Prostate gland (tissue), 2 donors: Measurements from ENCODE around the gene PNPLA7. TPM values are rescaled to one million over a fixed set of nuclear protein-coding genes. Genes with fewer than 3 reads are reported as not detected.

ENCODE experiments used
- DNase-seq: peaks from one replicate; pipeline ENCODE4 v3.0.0-alpha.2; 2019; ENCODE audit warnings: low spot score
- H3K27ac ChIP-seq, 2 donors: fragments of 200-600 bp; sonication (generic); 2 replicates each; pipeline ENCODE4 v1.5.1; 2017 to 2019
- H3K27me3 ChIP-seq: fragments of 200-600 bp; sonication (generic); replicated peaks from 2 replicates; pipeline ENCODE4 v1.5.1; 2019; ENCODE audit not compliant: insufficient read depth
- H3K36me3 ChIP-seq, 2 donors: fragments of 200-600 bp; sonication (generic); 1 replicate in 1 of 2; 2 replicates in 1 of 2; pipeline versions ENCODE4 v1.5.1 to v1.8.1; 2017 to 2019
- H3K4me1 ChIP-seq: fragments of 200-600 bp; sonication (generic); replicated peaks from 2 replicates; pipeline ENCODE4 v1.5.1; 2019
- H3K4me3 ChIP-seq, 2 donors: fragments of 200-600 bp; sonication (generic); 2 replicates each; pipeline ENCODE4 v1.5.1; 2017 to 2019
- H3K9me3 ChIP-seq: fragments of 200-600 bp; sonication (generic); 2 replicates; pipeline ENCODE4 v1.5.1; 2017
- POLR2A ChIP-seq: fragments of 450-650 bp; IDR thresholded peaks from one replicate; pipeline ENCODE4 v1.6.1; 2016; ENCODE audit warnings: antibody characterized with exemption, mild to moderate bottlenecking
- POLR2AphosphoS5 ChIP-seq: sonication (generic); formaldehyde crosslinking; IDR thresholded peaks from one replicate; pipeline ENCODE4 v1.6.1; 2017; ENCODE audit warnings: antibody characterized with exemption
- WGBS: methylation state at CpG from one replicate; pipeline ENCODE4 v1.1.5; 2018; 5-methylcytosine and 5-hydroxymethylcytosine counted together
- intact Hi-C: fragments of 100-400 bp; cut with DNase I; formaldehyde crosslinking; loops from one replicate; pipeline ENCODE4 v1.14.2; 2022
- total RNA-seq, 2 donors: library from RNA; depleted of rRNA; stranded (reverse); fragments of >200 nt; gene quantifications; one replicate each; pipeline ENCODE4 v1.1.0, GENCODE V29; 2016
- TF ChIP-seq, protein P1 (sequence below), 4 experiments: fragments of 200-600 bp in 2 of 4; fragments of 450-650 bp in 2 of 4; sonication (generic) in 2 of 4; IDR thresholded peaks; 1 replicate in 3 of 4; 2 replicates in 1 of 4; pipeline ENCODE4 v1.5.1; 2016 to 2019; ENCODE audit warnings: antibody characterized with exemption in 4 of 4, mild to moderate bottlenecking in 2 of 4, moderate library complexity in 2 of 4

PNPLA7 gene
- total RNA-seq, 2 donors from 2014 or later, result 34.2 to 64.3 TPM

DNA sequence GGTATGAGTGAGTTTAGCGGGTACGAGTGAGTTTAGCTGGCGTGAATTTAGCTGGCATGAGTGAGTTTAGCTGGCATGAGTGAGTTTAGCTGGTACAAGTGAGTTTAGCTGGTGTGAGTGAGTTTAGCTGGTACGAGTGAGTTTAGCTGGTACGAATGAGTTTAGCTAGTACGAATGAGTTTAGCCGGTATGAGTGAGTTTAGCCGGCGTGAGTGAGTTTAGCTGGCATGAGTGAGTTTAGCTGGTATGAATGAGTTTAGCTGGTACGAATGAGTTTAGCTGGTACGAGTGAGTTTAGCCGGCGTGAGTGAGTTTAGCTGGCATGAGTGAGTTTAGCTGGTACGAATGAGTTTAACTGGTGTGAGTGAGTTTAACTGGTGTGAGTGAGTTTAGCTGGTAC lies 41.0 kb downstream of the PNPLA7 start:
- Histone ChIP-seq H3K4me1 (no peaks in the 10 kb centered on the region), H3K9me3 (no peaks in the 10 kb centered on the region), H3K27ac (no peak overlapping the region), H3K36me3 (no peaks in the 10 kb centered on the region), H3K27me3 (no peaks in the 10 kb centered on the region), H3K4me3 (no peak overlapping the region)
- 90% methylated on average over 14 of the region's 14 CpGs for WGBS
- TF ChIP-seq, protein P1, sequence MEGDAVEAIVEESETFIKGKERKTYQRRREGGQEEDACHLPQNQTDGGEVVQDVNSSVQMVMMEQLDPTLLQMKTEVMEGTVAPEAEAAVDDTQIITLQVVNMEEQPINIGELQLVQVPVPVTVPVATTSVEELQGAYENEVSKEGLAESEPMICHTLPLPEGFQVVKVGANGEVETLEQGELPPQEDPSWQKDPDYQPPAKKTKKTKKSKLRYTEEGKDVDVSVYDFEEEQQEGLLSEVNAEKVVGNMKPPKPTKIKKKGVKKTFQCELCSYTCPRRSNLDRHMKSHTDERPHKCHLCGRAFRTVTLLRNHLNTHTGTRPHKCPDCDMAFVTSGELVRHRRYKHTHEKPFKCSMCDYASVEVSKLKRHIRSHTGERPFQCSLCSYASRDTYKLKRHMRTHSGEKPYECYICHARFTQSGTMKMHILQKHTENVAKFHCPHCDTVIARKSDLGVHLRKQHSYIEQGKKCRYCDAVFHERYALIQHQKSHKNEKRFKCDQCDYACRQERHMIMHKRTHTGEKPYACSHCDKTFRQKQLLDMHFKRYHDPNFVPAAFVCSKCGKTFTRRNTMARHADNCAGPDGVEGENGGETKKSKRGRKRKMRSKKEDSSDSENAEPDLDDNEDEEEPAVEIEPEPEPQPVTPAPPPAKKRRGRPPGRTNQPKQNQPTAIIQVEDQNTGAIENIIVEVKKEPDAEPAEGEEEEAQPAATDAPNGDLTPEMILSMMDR (IDR thresholded peaks at IDR 0.05), result no peak
- no peak for TF ChIP-seq POLR2AphosphoS5
- TF ChIP-seq POLR2A, result no peak
- DNase-seq, result no peak
- intact Hi-C loops, result no loop called here

DNA sequence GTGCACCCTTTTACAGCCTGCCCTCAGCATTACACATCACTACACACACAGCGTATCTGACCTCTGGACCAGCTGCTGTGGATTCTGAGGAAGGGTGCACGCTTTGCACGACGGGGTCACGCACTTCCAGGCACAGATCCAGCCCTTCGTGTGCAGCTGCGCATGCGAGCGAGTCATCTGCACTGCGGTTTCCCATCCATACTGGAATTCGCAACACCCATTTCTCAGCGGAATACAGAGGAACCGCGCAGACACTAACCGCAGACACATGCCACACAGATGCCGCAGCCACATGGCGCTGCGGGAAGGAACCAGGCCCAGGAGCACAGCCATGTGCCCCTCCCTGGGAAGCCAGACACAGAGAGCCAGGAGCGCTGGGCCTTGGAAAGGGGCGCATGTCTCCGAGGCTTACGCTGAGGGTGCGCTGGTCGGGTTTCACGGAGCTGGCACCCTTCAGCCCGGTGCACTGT lies 43.5 kb downstream of the PNPLA7 start:
- no peaks in the 10 kb centered on the region for H3K4me1 ChIP-seq
- no peaks in the 10 kb centered on the region for H3K36me3 ChIP-seq
- H3K27me3 ChIP-seq, result no peaks in the 10 kb centered on the region
- TF ChIP-seq POLR2A (no peak), POLR2AphosphoS5 (no peak)
- TF ChIP-seq, protein P1 (IDR thresholded peaks at IDR 0.05), result no peak
- H3K9me3 ChIP-seq, result no peaks in the 10 kb centered on the region
- DNase-seq, result no peak
- no peak overlapping the region for H3K4me3 ChIP-seq
- no peak overlapping the region for H3K27ac ChIP-seq
- intact Hi-C loops, result no loop called here
- 88% methylated on average over 26 of the region's 26 CpGs for WGBS

DNA sequence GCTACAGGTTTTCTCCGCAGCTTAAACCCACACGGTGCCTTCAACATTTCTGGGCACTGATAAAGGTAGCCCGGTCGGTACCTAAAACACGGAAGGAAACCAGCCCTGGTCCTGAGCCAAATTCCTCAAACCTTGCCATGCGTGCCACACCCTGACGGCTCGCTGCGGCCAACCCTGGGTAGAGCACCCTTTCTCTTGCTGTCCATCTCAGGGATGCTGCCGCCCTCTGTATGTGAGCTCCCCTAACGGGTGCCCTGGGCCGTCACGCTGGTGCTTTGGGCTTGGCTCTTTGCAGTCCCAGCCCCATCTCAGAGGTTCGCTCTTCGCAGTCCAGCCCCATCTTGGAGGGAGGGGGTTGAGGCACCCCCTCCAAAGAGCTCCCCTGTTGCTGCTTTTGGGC lies 43.9 kb downstream of the PNPLA7 start:
- Histone ChIP-seq H3K4me3 (no peak overlapping the region), H3K9me3 (no peaks in the 10 kb centered on the region), H3K4me1 (no peaks in the 10 kb centered on the region), H3K36me3 (no peaks in the 10 kb centered on the region), H3K27me3 (no peaks in the 10 kb centered on the region), H3K27ac (no peak overlapping the region)
- intact Hi-C loops, result no loop called here
- DNase-seq, result no peak
- WGBS, result 82% methylated on average over 15 of the region's 15 CpGs
- TF ChIP-seq POLR2A, result no peak
- TF ChIP-seq POLR2AphosphoS5, result no peak
- TF ChIP-seq, protein P1 (IDR thresholded peaks at IDR 0.05), result no peak

DNA sequence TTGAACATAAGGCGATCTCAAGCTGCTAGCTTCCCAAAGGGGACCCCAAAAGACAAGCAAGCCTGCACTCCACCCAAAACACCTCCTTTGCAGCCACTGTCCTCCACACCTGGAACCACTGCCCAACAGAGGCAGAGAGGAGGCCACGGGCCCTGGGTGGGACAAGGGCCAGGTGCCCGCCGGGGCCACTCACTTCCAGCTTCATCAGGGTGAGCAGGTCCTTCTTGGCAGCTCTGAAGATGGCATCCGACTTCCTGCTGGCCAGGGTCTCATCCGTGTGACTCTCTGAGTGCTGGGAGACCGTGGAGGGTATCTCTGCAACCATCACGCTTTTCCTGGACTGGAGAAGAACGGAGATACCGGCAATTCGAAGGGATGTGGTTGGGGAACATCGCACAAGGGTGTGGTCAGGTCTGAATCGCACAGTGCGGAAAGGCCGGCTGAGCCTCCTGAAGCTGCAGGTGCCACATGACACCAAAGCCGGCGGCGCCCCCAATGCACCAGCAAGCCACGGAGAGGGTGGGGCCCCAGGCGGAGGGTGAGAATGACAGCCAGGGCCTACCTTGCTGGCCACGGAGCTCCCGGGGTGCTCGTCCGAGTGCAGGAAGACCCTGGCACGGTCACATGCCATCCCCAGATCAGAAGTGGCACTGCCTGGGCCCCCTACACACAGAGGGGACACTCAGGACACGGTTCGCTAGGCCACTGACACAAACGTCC lies 44.6 kb downstream of the PNPLA7 start:
- H3K9me3 ChIP-seq, result no peaks in the 10 kb centered on the region
- no peaks in the 10 kb centered on the region for H3K36me3 ChIP-seq
- H3K4me3 ChIP-seq, result no peak overlapping the region
- no peak overlapping the region for H3K27ac ChIP-seq
- WGBS, result 93% methylated on average over 28 of the region's 28 CpGs
- H3K4me1 ChIP-seq, result no peaks in the 10 kb centered on the region
- DNase-seq, result no peak
- TF ChIP-seq POLR2AphosphoS5 (no peak), POLR2A (no peak)
- TF ChIP-seq, protein P1 (IDR thresholded peaks at IDR 0.05), result no peak
- no peaks in the 10 kb centered on the region for H3K27me3 ChIP-seq
- intact Hi-C loops, result no loop called here

DNA sequence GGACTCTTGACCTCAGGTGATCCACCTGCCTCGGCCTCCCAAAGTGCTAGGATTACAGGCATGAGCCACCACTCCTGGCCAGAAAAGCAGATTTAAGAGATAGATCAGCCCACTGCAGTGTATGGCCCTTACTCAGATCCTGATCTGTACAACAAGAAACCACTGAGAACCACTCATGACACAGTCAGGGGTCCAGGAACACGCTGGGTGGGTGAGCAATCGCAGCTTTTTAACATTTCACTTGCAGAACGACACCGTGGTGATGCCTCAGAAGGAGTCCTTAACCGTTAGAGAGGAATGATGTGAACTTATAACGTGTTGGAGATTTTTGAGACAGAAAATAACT lies 45.8 kb downstream of the PNPLA7 start:
- no peaks in the 10 kb centered on the region for H3K27me3 ChIP-seq
- no peaks in the 10 kb centered on the region for H3K9me3 ChIP-seq
- no peak overlapping the region for H3K4me3 ChIP-seq
- no peaks in the 10 kb centered on the region for H3K36me3 ChIP-seq
- 90% methylated on average over 7 of the region's 7 CpGs for WGBS
- no peaks in the 10 kb centered on the region for H3K4me1 ChIP-seq
- no peak for DNase-seq
- intact Hi-C loops, result no loop called here
- TF ChIP-seq POLR2A (no peak), POLR2AphosphoS5 (no peak)
- TF ChIP-seq, protein P1 (IDR thresholded peaks at IDR 0.05), result no peak
- H3K27ac ChIP-seq, result no peak overlapping the region
